ENCODE results near the gene R3HDM2.
A peak's percentile ranks its signal among the peaks of the same experiment; 100 is the strongest.

Gene R3HDM2

DNA sequence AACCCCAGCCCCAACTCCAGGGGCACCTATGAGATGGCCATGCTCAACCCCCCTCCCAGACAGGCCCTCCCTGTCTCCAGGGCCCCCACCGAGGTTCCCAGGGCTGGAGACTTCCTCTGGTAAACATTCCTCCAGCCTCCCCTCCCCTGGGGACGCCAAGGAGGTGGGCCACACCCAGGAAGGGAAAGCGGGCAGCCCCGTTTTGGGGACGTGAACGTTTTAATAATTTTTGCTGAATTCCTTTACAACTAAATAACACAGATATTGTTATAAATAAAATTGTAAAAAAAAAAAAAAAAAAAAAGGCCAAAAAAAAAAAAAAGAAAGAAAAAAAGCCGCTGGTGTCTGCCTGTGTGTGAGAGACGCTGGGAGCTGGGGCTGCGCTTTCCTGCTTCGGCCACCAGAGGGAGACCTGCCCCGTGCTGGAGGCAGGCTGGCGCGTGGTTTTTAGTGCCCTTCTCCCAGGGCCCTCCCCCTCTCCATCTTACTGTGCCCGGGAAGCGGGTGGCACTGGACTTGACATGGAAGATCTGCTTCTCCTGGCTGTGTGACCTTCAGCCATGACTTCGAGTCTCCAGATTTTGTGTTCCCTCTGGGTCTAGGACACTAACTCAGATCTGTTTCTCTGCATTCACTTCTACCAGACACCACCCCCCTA is 217.7 kb downstream of the R3HDM2 start:
- peak; percentile 84 for DNase-seq

DNA sequence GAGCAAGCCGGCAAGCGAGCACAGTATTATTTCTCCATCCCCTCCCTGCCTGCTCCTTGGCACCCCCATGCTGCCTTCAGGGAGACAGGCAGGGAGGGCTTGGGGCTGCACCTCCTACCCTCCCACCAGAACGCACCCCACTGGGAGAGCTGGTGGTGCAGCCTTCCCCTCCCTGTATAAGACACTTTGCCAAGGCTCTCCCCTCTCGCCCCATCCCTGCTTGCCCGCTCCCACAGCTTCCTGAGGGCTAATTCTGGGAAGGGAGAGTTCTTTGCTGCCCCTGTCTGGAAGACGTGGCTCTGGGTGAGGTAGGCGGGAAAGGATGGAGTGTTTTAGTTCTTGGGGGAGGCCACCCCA is 218.2 kb downstream of the R3HDM2 start:
- DNase-seq, result no peak

DNA sequence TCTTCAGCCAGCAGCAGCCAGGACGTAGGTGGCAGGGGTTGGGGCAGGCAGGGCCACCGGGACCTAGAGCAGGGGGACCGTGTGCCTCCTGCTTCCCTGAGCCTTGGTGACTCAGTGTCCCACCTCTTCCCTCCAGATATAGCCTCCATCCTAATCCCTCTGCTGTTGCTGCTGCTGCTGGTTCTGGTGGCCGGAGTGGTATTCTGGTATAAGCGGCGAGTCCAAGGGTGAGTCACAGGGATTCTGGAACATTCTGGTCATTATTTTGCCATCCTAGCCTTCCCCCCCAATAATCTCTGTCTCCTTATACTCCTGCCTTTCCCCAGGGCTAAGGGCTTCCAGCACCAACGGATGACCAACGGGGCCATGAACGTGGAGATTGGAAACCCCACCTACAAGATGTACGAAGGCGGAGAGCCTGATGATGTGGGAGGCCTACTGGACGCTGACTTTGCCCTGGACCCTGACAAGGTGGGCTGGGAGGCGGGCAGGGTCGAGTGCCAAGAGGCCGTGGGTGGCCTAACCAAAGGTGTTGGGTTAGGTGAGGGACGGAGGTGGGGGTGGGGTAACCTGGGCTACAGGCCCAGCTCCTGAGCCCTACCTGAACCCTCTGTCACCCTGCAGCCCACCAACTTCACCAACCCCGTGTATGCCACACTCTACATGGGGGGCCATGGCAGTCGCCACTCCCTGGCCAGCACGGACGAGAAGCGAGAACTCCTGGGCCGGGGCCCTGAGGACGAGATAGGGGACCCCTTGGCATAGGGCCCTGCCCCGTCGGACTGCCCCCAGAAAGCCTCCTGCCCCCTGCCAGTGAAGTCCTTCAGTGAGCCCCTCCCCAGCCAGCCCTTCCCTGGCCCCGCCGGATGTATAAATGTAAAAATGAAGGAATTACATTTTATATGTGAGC is 218.8 kb downstream of the R3HDM2 start:
- no peak for DNase-seq

DNA sequence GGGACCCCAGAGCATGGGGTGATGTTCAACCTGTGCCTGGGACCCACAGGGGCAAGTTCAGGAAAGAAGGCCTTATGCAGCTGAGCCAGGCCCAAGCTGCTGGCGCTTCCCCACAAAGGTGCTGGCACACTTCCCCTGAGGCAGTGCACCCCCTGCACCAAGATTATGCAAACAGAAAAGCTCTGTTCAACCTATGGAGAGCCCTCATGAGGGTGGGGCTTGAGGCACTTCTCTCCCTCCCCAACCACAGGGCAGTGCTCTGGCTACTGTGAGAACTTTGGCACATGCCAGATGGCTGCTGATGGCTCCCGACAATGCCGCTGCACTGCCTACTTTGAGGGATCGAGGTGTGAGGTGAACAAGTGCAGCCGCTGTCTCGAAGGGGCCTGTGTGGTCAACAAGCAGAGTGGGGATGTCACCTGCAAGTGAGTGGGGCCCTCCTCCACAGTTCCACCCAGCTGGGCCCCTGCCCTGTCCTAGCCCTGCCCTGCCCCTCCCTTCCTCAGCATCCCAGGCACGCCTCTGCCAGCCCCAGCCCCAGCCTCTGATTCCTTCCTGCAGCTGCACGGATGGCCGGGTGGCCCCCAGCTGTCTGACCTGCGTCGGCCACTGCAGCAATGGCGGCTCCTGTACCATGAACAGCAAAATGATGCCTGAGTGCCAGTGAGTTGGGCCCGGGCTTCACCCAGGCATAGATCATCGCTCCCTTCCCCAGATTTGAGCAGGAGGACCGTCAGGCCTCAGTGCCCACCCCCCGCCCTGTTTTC is 219.7 kb downstream of the R3HDM2 start:
- no peak for DNase-seq

DNA sequence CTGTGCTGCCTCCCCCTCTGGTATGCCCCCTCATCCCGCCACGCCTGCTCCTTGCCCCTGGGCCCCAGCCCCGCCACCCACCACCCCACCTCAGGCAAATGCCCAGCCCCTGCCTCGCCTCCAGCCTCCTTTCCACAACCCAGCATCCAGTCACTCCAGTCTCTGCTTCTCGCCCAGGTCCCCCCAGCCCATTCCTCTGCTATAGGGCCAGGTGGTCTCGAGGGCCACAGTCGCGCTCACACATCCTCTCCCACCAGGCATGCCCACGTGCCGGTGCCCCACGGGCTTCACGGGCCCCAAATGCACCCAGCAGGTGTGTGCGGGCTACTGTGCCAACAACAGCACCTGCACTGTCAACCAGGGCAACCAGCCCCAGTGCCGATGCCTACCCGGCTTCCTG is 220.4 kb downstream of the R3HDM2 start:
- DNase-seq, result no peak

DNA sequence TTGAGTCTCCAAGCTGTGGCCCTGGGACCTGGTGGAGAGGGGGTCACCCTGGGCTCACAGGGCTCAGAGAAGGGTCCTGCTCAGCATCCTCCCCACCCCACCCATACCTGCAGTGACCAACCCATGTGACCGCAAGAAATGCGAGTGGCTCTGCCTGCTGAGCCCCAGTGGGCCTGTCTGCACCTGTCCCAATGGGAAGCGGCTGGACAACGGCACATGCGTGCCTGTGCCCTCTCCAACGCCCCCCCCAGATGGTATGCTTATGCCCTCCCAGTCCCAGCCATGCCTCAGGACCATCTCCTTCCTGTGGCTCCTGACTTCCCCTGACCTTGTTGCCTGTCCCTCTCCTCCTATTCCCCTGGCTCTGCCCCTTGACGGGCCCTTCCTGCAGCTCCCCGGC is 220.9 kb downstream of the R3HDM2 start:
- no peak for DNase-seq

DNA sequence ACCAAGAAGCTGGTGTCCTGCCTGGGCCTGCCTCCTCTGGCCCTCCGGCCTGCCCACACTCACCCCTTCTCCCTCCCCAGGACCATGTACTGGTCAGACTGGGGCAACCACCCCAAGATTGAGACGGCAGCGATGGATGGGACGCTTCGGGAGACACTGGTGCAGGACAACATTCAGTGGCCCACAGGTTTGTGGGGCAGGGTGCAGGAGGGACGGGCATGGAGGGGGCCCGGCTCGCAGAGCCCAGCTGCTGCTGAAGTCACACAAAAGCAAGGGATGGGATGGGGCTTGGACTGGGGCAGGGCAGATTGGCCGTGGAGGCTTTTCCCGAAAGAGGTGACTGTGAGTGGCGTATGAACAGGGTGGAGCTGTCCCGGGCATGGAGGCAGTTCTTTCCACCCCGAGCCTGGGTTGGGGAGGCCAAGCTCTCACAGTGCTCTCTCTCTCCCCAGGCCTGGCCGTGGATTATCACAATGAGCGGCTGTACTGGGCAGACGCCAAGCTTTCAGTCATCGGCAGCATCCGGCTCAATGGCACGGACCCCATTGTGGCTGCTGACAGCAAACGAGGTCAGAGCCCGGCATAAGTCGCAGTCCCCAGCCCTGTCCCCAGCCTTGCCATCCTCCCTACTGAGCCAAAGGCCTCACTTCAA is 222.1 kb downstream of the R3HDM2 start:
- no peak for DNase-seq

DNA sequence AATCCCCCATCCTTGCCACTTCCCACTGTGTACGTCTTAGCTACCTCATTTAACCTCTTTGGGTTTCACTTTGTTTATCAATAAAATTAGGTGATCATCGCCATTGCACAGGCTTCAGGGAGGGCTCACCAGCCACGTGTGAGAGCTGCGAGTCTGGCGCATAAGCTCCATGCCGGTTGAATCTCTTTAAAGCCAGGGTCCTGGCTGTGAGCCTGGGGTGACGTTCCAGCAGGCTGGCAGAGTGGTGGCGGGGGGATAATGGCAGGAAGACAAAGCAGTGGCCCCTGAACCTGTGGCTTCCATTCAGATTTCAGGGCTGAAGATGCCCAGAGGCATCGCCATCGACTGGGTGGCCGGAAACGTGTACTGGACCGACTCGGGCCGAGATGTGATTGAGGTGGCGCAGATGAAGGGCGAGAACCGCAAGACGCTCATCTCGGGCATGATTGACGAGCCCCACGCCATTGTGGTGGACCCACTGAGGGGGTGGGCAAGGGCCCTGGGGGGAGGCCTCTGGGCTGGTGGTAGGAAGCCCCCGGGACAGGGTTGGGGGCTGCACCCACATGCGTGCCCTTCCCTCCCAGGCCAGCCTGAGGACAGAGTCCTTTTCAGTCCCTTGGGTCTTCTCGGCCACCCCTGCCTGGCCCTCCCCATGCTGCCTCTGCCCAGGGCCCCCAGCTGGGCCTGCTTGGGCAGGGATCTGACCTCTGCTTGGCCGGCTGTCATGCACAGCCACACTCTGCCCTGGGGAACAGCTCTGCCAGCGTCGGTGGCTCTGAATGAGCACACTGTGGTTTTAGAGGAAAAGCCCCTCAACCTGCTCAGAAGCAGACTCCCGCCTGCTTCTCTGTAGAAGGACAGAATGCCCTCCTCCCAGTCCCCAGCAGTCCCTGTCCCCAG is 222.9 kb downstream of the R3HDM2 start:
- DNase-seq, result no peak

DNA sequence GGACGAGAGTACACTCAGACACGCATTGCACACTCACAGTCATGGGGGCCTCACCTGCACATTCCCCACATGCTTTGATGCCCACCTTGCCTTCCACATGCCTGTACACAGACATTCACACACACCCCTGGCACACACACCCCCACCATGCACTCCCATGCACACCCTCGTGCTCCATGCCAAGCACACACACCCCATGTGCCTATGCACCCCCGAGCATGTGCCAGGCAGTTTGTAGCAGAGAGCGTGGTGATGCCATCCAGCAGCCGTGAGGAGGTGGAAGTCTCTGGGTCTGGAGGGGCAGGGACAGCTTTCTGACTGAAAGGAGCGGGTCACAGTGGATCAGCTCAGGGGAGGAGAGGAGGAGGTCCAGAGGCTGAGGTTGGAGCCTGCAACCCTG is 224.9 kb downstream of the R3HDM2 start:
- no peak for DNase-seq

DNA sequence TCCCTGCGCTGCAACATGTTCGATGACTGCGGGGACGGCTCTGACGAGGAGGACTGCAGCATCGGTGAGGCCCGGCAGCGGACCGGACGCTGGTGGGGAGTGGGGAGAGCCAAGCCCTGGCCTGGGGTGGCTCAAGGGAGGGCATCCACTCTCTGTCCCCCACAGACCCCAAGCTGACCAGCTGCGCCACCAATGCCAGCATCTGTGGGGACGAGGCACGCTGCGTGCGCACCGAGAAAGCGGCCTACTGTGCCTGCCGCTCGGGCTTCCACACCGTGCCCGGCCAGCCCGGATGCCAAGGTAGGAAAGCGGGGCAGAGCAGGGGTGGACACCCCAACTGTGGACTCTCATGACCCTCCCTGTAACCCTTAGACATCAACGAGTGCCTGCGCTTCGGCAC is 225.7 kb downstream of the R3HDM2 start:
- DNase-seq, result no peak

DNA sequence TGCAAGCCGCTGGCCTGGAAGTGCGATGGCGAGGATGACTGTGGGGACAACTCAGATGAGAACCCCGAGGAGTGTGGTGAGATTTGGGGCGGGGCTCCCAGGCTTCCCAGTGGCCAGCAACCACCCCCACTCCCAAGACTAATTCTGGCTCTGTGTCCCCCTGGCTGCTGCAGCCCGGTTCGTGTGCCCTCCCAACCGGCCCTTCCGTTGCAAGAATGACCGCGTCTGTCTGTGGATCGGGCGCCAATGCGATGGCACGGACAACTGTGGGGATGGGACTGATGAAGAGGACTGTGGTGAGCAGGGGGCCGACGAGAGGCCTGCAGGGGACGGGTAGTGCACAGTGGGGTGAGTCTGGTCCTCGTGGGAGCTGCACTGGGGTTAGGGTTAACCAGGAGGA is 226.4 kb downstream of the R3HDM2 start:
- no peak for DNase-seq

DNA sequence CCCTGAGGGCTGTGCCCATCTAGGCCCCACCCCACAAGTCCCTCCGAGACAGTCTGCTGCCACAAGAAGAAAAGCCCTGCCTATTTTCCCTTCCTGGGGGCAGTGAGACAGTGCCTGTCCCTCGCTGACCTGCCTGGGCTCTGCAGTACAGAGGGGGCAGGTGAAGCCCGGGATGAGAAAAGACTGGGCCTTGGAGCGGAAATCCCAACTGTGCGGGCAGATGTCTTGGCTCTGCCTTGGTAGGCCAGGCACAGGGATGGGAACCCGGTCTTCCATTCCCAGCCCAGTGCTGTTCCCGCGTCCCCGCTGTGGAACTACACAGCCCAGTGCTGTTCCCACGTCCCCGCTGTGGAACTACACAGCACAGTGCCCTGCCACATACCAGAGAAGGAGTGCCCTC is 227.1 kb downstream of the R3HDM2 start:
- DNase-seq, result no peak
